Cardiac fibroblast (primary cell): ENCODE data around the gene JOSD2.

ENCODE experiments used
- DNase-seq, 2 donors: peaks; one replicate each; pipeline versions ENCODE4 v3.0.0 to v3.0.0-alpha.2; 2010; ENCODE audit warnings: low read depth in 2 of 2
- H3K4me3 ChIP-seq, 2 donors: replicated peaks in 1 of 2; 1 replicate in 1 of 2; 2 replicates in 1 of 2; pipeline ENCODE4 v1.5.1; 2011; ENCODE audit warnings: low read depth in 2 of 2, low read length in 2 of 2, mild to moderate bottlenecking in 2 of 2, moderate library complexity in 1 of 2
- TF ChIP-seq, protein P1 (sequence below): IDR thresholded peaks from one replicate; pipeline ENCODE4 v1.5.1; 2011; ENCODE audit warnings: low read depth, mild to moderate bottlenecking, low read length, inconsistent platforms

The JOSD2 gene

DNA sequence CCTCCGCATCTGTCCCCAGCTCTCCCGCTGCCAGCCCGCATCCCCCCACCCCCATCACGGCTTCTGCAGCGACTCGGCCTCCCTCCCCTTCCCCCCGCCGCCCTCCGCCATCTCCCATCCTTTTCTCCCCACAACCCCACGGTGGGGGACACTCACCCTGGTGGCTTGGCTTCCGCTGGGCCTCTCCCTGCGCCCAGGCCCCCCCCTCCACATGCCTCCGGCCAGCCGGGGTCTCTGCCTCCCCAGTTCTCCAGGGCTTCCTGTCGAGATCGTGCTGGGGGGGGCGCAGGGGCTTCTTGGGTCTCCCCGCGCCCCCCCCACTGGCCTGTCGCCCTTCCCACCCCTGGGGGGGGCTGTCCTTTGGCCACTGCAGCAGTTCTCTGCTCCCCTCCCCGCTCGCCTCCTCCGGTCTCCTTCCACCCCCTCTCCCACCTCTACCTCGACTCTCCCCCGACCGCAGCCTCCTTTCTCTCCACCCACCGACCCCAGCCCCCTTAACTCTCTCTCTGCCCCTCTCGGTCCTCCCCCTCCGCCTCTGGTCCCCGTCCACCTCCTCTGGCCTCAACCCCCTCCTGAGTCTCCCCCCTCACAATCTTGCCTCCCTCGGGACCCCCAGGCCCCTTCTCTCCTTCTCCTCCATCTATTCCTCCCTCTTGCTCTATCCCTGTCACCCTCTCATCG lies 40.2 kb upstream of the JOSD2 start:
- no peak for DNase-seq
- H3K4me3 ChIP-seq, result no peak overlapping the region
- TF ChIP-seq, protein P1, sequence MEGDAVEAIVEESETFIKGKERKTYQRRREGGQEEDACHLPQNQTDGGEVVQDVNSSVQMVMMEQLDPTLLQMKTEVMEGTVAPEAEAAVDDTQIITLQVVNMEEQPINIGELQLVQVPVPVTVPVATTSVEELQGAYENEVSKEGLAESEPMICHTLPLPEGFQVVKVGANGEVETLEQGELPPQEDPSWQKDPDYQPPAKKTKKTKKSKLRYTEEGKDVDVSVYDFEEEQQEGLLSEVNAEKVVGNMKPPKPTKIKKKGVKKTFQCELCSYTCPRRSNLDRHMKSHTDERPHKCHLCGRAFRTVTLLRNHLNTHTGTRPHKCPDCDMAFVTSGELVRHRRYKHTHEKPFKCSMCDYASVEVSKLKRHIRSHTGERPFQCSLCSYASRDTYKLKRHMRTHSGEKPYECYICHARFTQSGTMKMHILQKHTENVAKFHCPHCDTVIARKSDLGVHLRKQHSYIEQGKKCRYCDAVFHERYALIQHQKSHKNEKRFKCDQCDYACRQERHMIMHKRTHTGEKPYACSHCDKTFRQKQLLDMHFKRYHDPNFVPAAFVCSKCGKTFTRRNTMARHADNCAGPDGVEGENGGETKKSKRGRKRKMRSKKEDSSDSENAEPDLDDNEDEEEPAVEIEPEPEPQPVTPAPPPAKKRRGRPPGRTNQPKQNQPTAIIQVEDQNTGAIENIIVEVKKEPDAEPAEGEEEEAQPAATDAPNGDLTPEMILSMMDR, result no peak

GRCh38 chr19:50550594-50550966 lies 39.6 kb upstream of the JOSD2 start:
- TF ChIP-seq, protein P1, result no peak
- H3K4me3 ChIP-seq, result no peak overlapping the region
- no peak for DNase-seq

GRCh38 chr19:50549927-50550593 lies 39.1 kb upstream of the JOSD2 start:
- TF ChIP-seq, protein P1, result no peak
- DNase-seq, result no peak
- no peak overlapping the region for H3K4me3 ChIP-seq

DNA sequence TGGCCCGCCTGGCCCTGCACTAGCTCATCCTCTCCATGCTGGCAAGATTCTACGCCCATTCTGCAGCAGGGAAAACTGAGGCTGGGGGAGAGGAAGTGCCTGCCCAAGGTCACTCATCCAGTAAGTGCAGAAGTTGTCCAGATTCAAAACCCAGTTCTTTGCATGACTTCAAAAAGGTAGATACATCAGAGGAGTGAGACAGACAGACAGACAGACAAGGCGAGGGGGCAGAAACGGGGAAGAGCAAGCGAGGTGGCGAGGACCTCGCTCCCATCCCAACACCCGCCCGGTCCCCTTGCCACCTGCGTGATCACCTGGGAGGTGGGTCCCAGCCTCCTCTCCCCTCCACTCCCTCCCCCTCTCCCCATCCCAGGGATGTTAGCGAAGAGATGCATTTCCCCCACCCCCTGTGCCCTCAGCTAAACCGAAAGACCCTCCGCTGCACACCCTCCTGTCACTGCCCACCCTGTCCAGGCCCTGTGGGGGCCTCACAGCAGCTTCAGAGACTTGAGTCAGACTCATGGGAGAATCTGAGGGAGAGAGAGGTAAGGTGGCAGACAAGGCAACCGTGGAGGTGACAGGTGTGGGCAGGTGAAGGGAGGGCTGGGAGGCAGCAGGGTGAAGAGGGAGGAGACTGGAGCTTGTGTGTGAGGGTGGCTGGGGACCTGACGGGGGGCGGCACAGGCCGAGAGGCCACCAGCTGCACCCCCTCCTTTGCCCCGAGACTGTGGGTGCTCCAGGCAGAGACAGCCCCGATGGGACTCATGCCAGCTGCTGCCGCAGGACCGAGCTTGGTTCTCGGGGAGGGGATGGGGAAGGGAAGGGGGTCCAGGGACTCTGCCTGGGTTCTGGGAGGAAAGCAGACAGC lies 38.3 kb upstream of the JOSD2 start:
- TF ChIP-seq, protein P1, result no peak
- H3K4me3 ChIP-seq, result no peak overlapping the region
- no peak for DNase-seq

DNA sequence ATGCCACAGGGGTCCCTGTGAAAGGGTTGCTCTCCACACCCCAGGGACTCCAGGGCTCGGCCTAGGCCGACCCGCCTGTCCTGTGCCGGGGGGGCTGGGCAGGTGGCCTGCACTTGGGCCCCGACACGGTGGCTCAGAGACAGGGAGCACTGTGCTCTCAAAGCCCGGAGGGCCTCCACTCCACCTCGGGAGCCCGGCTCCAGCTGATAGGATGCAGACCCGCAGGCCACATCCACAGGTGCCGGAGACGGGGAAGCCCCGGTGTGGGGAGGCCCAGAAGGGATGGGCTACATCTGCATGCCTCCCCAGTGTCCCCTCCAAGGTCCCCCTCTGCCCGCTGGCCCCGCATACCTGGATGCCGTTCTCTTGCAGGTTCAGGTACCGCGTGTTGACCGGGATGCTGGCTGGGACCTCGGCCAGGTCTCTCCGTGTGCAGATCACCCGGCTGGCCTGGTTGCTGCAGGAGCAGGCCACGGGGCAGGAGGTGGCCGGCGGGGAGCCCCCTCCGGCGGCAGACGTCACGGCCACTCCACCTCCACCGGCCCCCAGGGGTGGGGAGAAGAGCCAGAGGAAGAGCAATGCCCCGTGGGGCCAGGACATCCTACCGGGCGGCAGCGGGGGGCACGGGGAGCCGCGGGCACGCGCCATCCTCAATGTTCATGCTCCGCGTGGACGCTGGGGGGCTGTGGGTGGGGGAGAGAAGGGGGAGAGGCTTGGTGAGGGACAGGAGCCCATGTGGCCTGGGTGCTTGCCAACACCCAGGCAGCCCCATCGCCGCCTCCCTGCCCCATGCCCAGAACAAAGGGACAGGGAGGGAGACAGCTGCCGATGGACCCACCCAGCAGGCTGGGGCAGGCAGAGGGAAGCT lies 37.4 kb upstream of the JOSD2 start:
- H3K4me3 ChIP-seq, result no peak overlapping the region
- TF ChIP-seq, protein P1, result no peak
- no peak for DNase-seq

DNA sequence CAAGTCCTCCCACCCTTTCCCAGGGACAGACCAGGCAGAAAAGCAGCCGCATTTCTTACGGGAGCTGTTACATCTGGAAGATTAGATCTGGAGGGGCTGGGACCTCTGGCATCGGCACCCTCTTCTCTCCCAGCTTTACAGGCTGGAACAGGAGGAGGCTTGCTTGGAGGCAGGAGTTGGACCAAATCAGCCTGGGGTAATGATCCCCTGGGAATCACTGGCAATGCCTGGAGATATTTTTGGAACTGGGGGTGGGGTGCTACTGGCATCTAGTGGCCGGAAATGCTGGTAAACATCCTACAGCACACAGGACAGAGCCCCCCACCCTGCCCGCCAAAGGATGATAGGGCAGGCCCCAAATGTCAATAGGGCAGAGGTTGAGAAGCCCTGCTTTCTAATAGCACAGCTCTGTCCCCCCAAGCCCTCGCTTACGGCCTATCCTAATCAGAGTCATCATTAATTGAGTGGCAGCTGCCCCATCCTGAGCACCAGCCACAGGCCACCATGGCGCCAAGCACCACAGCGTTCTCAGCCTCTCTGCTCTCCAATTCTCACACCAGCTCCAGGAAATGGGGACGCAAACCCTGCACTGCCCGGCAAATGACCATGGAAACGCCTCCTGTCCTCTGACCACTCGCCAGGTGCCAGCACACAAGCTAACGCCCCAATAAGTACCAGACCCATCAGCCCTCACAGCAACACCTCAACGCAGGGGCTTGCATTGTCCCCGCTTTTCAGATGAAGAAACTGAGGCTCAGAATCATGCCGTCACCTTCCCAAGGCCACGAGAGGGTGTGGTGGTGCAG lies 36.6 kb upstream of the JOSD2 start:
- no peak overlapping the region for H3K4me3 ChIP-seq
- TF ChIP-seq, protein P1, result no peak
- DNase-seq, result no peak
